Prostate gland (tissue), 1 donor: ENCODE data around the gene GSKIP.
A peak's percentile ranks its signal among the peaks of the same experiment; 100 is the strongest.

ENCODE experiments used
- POLR2A ChIP-seq: fragments of 450-650 bp; IDR thresholded peaks from one replicate; pipeline ENCODE4 v1.6.1; 2016; ENCODE audit warnings: antibody characterized with exemption, mild to moderate bottlenecking
- POLR2AphosphoS5 ChIP-seq: sonication (generic); formaldehyde crosslinking; IDR thresholded peaks from one replicate; pipeline ENCODE4 v1.6.1; 2017; ENCODE audit warnings: antibody characterized with exemption

GRCh38 chr14:96417254-96417653 is 53.9 kb downstream of the GSKIP start:
- TF ChIP-seq POLR2A: no peak
- peak; percentile 34 for TF ChIP-seq POLR2AphosphoS5
